Heart left ventricle (tissue), 16 donors: ENCODE data around the gene KDM8. TPM values are rescaled to one million over a fixed set of nuclear protein-coding genes. Genes with fewer than 3 reads are reported as not detected.
A peak's percentile ranks its signal among the peaks of the same experiment; 100 is the strongest.

Source experiments
- ATAC-seq, 4 donors: fragments of 200-7000 bp; cut with Tn5 transposase; one replicate each; pipeline ENCODE4 v1.9.1; 2020 to 2022; ENCODE audit warnings: moderate library complexity in 4 of 4, mild to moderate bottlenecking in 3 of 4, moderate number of reproducible peaks in 1 of 4
- DNase-seq, 5 donors: peaks; one replicate each; pipeline ENCODE4 v3.0.0-alpha.2; 2020
- H3K27ac ChIP-seq, 12 donors: fragments of 200-600 bp; sonication (generic) in 4 of 12; one replicate each; pipeline versions ENCODE4 v1.5.0 to v1.8.0; 2016 to 2022; ENCODE audit warnings: mild to moderate bottlenecking in 2 of 12
- H3K27me3 ChIP-seq, 9 donors: fragments of 200-600 bp; sonication (generic) in 2 of 9; one replicate each; pipeline versions ENCODE4 v1.5.1 to v1.8.0; 2016 to 2022; ENCODE audit warnings: mild to moderate bottlenecking in 3 of 9
- H3K36me3 ChIP-seq, 9 donors: fragments of 200-600 bp; sonication (generic) in 2 of 9; one replicate each; pipeline versions ENCODE4 v1.5.0 to v1.8.0; 2018 to 2022; ENCODE audit warnings: mild to moderate bottlenecking in 2 of 9
- H3K4me1 ChIP-seq, 12 donors: fragments of 200-600 bp; sonication (generic) in 4 of 12; one replicate each; pipeline versions ENCODE4 v1.5.0 to v1.8.0; 2016 to 2022; ENCODE audit warnings: mild to moderate bottlenecking in 3 of 12
- H3K4me3 ChIP-seq, 12 donors: fragments of 200-600 bp; sonication (generic) in 4 of 12; one replicate each; pipeline versions ENCODE4 v1.5.0 to v1.8.0; 2017 to 2022; ENCODE audit warnings: mild to moderate bottlenecking in 9 of 12, moderate library complexity in 4 of 12
- H3K9me3 ChIP-seq, 12 donors: fragments of 200-600 bp; sonication (generic) in 4 of 12; one replicate each; pipeline versions ENCODE4 v1.5.0 to v1.8.0; 2016 to 2022; ENCODE audit warnings: mild to moderate bottlenecking in 1 of 12
- POLR2A ChIP-seq, 2 donors: fragments of 450-650 bp; IDR thresholded peaks; one replicate each; pipeline ENCODE4 v1.6.1; 2017; ENCODE audit warnings: antibody characterized with exemption in 2 of 2, mild to moderate bottlenecking in 2 of 2, moderate library complexity in 2 of 2
- WGBS, 4 donors: extraction: QIAGEN DNeasy Blood & Tissue Kit in 2 of 4; methylation state at CpG; one replicate each; pipeline versions ENCODE4 v1.1.5 to v1.1.7; 2013 to 2018; 5-methylcytosine and 5-hydroxymethylcytosine counted together
- intact Hi-C, 10 donors: fragments of 100-400 bp; cut with DNase I; formaldehyde crosslinking; loops; one replicate each; pipeline versions ENCODE4 v1.11.1 to v1.14.2; 2022
- polyA plus RNA-seq, 2 donors: library from polyadenylated mRNA; stranded (reverse); fragments of 200-250 nt; gene quantifications; one replicate each; pipeline ENCODE4 v1.2.3, GENCODE V29; 2013
- total RNA-seq, 9 donors: library from RNA; depleted of rRNA in 2 of 9; stranded (reverse); fragments of >200 nt in 2 of 9; fragmentation: NEBNext Ultra II Directional in 3 of 9; extraction: Animal tissue kit (Norgen Biotek cat#: 25700) in 3 of 9; gene quantifications; one replicate each; pipeline versions ENCODE4 v1.1.0 to v1.2.4, GENCODE V29; 2016 to 2023
- TF ChIP-seq, protein P1 (sequence below), 12 donors: fragments of 200-600 bp; sonication (generic) in 4 of 12; IDR thresholded peaks; one replicate each; pipeline versions ENCODE4 v1.5.0 to v1.8.0; 2018 to 2022; ENCODE audit warnings: antibody characterized with exemption in 12 of 12, mild to moderate bottlenecking in 5 of 12
- donor health status: ischemic (EF 13 %, LVEDD 7.1; RV severe dilation, severe dysfunction).
- donor health status: healthy with polysubstance abuse.
- donor health status: DM: no; HTN: yes; CAD: no.
- donor health status: DM: no; HTN: no; CAD: no.
- donor health status: ischemic (EF 25% LVEDD 6.9; RV normal size, moderate dysfunction).
- donor health status: ischemic (EF 25% LVEDD 5.7; RV mildly dilated, moderate dysfunction).
- donor health status: healthy.
- donor health status: DM: yes; HTN: yes; CAD: no.
- donor health status: ischemic (EF 35%, LVEDD 5.7; RV mildly dilated, moderate dysfunction).
- donor health status: nonischemic (EF 11% LVEDD 7.7; RV severe dilation, severe dysfunction).
- donor health status: DM: yes; HTN: yes; CAD: no.
- donor health status: PGD.
- donor health status: ischemic (EF 29% LVEDD 5.4; RV normal size, mild dysfunction).
- donor health status: nonischemic (EF 23%, LVEDD 6.1; RV moderate dilation, normal function).

Gene KDM8
- total and polyA plus RNA-seq, 11 donors, result 1.4 to 8.4 (median 3.5) TPM

DNA sequence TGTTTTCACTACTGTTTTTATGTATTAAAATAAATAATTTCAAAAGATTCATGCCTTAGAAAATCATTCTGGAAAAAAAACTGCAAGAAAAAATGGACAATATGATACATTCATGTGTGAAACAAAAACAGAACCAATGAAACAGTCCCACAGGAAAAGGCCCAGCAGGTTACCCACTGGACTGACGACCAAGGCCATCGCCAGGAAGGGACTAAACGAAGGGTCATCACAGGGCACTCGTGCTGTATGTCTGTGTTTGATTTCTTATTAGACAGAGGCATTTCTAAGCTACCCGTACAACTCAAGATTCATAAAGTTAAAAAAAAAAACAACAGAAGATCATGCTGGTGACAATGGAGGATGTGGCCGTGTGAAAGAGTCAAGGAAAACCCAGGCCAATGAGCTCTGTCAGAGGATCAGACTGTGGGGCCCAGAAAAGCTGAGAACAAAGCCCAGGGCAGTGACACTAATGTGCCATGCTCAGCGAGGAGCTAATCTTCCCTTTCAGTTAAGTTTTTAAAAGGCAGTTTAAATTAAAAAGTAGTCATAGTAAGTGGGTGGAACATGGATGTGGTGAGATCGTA, 33.4 kb downstream of the KDM8 start:
- ATAC-seq (no peak), DNase-seq (peak in 1 of 5 donors; percentile 5)
- 71 to 79% (median 74%) methylated on average over 8 of the region's 8 CpGs for WGBS, 4 donors
- H3K4me1 ChIP-seq, result peaks cover 2 to 76% (median 44%) of the 10 kb centered on the region in 12 donors
- no peaks in the 10 kb centered on the region for H3K9me3 ChIP-seq
- H3K4me3 ChIP-seq, result no peak overlapping the region
- H3K27me3 ChIP-seq, result no peaks in the 10 kb centered on the region
- peak overlapping the region in 11 of 12 donors; percentile 12 to 91 (median 57) for H3K27ac ChIP-seq
- intact Hi-C loops, result loop anchor here in 4 of 10 donors (5.0 to 10.0 kb wide), 3 partner anchors 76 to 131 kb away; partner anchors contain the start of gene IL4R (in 4 of the 4)
- TF ChIP-seq, protein P1, sequence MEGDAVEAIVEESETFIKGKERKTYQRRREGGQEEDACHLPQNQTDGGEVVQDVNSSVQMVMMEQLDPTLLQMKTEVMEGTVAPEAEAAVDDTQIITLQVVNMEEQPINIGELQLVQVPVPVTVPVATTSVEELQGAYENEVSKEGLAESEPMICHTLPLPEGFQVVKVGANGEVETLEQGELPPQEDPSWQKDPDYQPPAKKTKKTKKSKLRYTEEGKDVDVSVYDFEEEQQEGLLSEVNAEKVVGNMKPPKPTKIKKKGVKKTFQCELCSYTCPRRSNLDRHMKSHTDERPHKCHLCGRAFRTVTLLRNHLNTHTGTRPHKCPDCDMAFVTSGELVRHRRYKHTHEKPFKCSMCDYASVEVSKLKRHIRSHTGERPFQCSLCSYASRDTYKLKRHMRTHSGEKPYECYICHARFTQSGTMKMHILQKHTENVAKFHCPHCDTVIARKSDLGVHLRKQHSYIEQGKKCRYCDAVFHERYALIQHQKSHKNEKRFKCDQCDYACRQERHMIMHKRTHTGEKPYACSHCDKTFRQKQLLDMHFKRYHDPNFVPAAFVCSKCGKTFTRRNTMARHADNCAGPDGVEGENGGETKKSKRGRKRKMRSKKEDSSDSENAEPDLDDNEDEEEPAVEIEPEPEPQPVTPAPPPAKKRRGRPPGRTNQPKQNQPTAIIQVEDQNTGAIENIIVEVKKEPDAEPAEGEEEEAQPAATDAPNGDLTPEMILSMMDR (IDR thresholded peaks at IDR 0.05), result no peak
- no peak for TF ChIP-seq POLR2A (IDR thresholded peaks at IDR 0.05)
- H3K36me3 ChIP-seq, result peaks cover 0 to 28% (median 18%) of the 10 kb centered on the region in 9 donors

DNA sequence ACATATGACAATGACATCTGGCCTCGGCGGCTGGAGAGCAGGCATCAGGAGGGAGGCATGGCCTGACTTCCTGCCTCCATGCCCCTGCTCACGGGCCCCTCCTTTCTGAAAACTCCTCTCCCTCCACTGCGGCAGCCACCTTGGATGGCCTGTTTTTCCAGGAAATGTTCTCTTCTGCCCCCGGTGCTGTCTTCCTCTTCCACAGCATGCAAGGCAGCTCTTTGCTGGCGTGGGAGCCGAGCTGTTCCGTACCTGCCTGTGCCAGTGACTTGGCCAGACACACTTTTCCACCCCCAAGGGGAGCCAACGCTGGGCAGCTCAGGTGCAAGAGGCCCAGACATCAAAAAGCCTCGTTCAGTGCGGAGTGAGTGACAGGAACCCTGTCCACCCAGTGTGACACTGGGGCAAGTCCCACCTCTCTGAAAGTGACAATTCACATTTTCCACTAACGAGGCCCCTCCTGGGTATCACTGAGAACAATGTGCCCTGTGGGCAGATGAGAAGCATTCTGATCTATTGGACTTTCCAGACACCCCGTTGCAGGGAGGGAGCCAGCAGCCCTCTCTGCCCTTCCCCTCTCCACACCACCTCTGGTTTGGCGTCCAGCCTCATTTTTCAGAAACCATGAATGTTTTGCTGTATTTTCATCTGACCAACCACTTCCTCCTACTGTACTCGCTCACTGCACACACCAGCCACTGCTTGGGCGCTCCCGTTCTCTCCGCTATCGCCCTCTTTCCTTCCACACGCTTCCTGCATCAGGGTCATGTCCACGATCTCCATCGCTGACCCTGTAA, 34.1 kb downstream of the KDM8 start:
- peak overlapping the region in 11 of 12 donors; percentile 1 to 91 (median 30) for H3K27ac ChIP-seq
- H3K4me1 ChIP-seq, result peaks cover 2 to 76% (median 49%) of the 10 kb centered on the region in 12 donors
- WGBS, 4 donors, result 59 to 72% (median 65%) methylated on average over 21 to 22 of the region's 22 CpGs
- TF ChIP-seq, protein P1 (IDR thresholded peaks at IDR 0.05), result no peak
- no peak for TF ChIP-seq POLR2A (IDR thresholded peaks at IDR 0.05)
- ATAC-seq (peak in 2 of 4 donors; percentile 14 to 23), DNase-seq (peak in 2 of 5 donors; percentile 33 to 38)
- H3K9me3 ChIP-seq, result no peaks in the 10 kb centered on the region
- intact Hi-C loops, result loop anchor here in 4 of 10 donors (5.0 to 10.0 kb wide), 3 partner anchors 75 to 130 kb away; partner anchors contain the start of gene IL4R (in 4 of the 4)
- H3K36me3 ChIP-seq, result peaks cover 0 to 22% (median 14%) of the 10 kb centered on the region in 9 donors
- H3K27me3 ChIP-seq, result no peaks in the 10 kb centered on the region
- peak overlapping the region in 1 of 12 donors; percentile 23 for H3K4me3 ChIP-seq

DNA sequence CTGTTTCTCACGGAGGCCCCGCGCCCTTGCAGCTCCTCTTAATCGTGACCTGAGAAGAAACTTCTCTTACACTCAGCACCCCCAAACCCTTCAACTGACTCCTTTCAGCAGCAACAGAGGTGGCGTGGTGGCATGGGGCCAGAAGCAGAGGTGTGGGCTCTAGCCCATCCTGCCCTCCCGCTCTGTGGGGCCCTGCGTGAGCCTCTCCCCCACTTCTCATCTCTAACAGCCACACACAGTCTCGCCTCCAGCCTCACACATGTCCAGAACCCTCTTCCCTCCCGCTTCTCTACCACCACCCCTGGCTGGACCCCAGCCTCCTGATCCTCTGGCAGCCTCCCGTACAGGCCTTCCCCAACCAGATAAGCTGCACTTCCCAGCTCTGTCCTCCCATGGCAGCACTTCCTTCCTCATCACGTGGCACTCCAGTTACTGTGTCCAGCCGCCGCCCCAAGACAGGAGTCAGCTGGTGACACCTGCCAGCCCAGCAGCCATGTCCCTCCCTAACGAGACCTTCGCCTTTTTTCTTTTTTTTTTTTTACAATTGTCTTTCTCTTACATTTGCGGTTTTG, 34.8 kb downstream of the KDM8 start:
- H3K4me3 ChIP-seq, result peak overlapping the region in 1 of 12 donors; percentile 23
- 68 to 72% (median 70%) methylated on average over 16 of the region's 16 CpGs for WGBS, 4 donors
- H3K27ac ChIP-seq, result peak overlapping the region in 10 of 12 donors; percentile 12 to 91 (median 44)
- no peaks in the 10 kb centered on the region for H3K9me3 ChIP-seq
- ATAC-seq (peak in 2 of 4 donors; percentile 21 to 28), DNase-seq (peak in 3 of 5 donors; percentile 37 to 61 (median 47))
- H3K27me3 ChIP-seq, result no peaks in the 10 kb centered on the region
- H3K4me1 ChIP-seq, result peaks cover 2 to 80% (median 55%) of the 10 kb centered on the region in 12 donors
- H3K36me3 ChIP-seq, result peaks cover 0 to 15% (median 7%) of the 10 kb centered on the region in 9 donors
- TF ChIP-seq, protein P1 (IDR thresholded peaks at IDR 0.05), result no peak
- no peak for TF ChIP-seq POLR2A (IDR thresholded peaks at IDR 0.05)
- intact Hi-C loops, result loop anchor here in 4 of 10 donors (5.0 to 10.0 kb wide), 3 partner anchors 74 to 129 kb away; partner anchors contain the start of gene IL4R (in 4 of the 4)
